HG03442 (cell line): Measurements from ENCODE around the gene NUDT14.

Experiments used
- ATAC-seq: cut with Tn5 transposase; IDR thresholded peaks from one replicate; pipeline ENCODE4 v1.9.1; 2021; ENCODE audit warnings: mild to moderate bottlenecking, moderate library complexity; ENCODE audit not compliant: unreplicated experiment

The NUDT14 gene

GRCh38 chr14:105161964-105162668, 19.0 kb downstream of the NUDT14 start:
- no peak for ATAC-seq

DNA sequence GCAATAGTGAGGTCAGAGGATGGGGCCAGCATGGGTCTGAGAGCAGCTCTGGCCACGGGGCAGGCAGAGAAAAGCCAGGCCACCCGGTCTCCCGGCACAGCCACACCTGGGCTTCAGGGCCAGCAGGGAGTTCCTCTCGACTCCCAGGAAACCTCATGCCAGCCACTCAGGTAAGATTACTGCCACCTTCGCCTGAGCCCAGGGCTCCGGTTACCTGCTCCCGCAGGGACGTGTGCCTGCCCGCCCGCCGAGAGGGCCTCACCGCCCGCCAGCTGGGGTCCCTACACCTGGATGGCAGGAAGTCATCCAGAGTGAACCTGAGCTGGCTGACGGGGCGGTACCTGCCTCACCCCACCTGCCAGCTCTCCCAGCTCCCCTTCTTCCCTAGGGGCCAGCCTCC, 19.8 kb downstream of the NUDT14 start:
- ATAC-seq = no peak

- no peak for ATAC-seq
Measured at GRCh38 chr14:105160776-105161175, 20.3 kb downstream of the NUDT14 start.

- ATAC-seq = no peak
Measured at GRCh38 chr14:105159344-105159743, 21.8 kb downstream of the NUDT14 start.

DNA sequence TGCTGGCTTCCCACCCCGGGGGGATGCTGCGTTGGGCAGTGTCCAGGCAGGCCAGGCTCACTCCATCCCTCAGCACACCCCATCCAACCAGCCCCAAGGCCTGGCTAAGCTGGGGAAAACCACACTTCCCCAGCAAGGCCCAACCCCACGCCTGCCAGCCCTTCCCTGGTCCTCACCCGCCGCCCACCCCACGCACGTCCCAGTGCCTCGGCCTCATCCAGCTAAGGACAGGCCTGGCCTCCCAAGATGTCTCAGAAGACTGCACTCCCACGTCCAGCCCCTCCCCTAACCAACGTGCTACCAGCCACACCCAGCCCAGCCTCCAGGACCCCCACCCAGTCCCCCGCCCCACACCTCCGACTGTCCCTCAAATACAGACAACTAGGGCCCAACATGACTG, 22.3 kb downstream of the NUDT14 start:
- no peak for ATAC-seq

DNA sequence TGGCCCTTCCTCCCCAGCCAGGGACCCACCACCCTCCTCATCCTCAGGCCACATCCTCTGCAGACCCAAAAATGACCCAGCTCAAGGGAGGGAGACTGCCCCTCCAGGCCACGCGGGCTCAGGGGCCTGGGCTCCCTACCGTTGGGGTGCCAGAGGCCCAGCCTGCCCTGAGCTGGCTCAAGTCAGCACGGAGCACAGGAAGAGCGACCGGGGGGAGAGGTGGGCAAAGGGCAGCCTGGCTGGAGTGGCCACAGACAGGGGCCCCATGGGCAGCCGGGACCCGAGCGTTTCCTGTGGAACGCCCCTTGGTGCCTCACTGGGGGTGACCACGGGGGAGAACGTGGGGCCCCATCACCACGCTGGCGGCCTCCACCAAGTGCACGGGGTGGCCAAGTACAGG, 23.2 kb downstream of the NUDT14 start:
- no peak for ATAC-seq

DNA sequence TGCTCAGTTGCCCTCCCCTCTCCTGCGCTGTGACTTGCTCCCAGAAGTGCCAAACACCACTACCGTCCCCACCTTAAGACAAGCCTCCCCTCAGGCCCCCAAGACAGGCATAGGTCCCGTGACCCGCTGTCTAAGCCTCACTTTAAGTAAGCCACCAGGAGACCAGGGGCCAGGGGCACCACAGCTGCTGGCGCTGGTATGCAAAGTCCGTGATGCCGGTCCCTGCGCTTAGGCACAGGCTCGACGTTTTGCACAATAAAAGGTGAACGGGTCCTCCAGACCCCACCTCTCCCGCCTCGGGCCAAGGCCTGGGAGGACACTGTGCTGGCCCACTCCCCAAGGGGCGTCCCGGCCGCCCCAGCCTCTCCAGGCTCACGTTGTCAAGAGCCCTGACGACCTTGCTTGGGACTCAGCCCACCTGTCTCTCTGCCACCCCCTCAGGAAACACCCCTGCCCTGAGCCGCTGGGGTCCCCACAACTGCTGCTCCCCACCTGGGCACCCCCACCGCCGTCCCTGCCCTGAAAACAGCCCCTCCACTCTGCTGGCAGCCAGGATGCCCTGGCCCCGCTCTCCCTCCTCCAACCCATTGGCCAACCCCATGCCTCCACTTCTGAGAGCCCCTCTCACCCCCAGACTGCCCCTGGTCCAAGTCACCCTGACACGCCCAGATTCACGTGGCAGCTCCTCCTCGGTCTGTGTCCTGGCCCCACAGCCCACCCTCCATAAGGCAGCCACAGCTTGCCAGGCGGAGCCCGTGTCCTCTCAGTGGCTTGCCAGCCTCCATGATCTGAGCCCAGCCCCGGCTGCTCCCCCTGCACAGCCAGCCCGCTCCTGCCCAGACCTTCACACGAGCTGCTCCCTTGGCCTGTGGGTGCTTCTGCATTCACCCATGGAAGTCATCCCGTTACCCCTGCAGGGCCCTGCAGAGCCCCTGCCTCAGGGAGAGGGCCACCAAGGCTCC, 24.4 kb downstream of the NUDT14 start:
- ATAC-seq = no peak

DNA sequence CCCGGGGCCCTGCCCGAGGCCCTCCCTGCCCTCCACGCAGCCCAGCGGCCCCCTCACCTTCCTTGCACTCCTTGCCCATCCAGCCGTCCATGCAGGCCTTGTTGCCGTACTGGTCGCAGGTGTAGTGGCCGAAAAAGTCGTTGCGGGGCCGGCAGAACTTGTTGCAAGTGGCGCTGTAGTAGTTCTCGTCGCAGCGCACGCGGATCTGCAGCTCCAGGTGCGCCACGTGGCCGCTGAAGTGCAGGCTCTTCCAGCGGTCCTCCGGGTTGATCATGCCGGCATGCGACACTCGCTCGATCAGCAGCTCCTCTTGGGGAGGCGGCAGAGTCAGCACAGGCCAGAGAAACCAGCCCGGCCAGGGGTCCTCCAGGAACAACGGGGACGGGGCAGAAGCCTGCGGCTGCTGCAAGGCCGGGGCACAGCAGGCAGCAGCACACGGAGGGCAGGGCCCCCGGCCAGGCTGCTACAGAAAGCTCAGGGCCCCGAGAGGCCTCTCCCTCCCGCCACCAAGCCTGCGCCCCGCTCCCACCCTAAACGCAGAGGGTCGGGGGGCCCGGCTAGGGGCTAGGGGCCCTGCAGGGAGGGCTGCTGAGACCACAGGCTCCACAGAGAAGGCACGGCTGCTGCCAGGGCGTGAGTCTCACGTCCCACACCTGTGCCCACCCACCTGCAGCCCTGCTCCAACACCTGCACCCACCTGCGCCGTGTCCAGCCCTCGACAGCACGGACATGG, 25.3 kb downstream of the NUDT14 start:
- no peak for ATAC-seq

DNA sequence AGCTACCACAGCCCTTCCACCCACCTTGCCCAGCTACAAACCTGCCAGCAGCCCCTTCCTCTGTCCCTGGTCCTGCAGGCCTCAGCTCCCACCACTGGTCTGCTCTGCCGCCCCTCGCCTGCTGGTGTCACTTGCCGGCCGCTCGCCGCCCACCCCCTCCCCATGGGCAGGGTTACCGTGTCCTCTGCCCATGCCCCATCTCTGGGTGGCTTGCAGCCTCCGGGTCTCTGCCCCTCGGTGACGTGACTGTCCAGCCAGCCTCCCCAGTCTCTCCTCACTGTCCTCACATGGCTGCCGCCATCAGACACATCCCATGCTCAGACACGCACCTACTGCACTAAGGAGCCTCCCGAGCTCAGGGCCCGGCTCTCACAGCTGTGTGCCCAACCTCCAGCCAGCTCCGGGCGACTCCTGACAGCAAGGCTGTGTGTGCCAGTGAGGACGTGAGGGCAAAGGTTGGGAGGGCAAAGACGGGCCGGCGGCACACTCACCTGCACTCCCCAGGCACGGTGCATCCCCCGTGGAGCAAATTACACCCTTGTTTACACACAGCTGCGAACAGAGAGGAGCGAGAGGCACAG, 26.0 kb downstream of the NUDT14 start:
- ATAC-seq = no peak

GRCh38 chr14:105154476-105154871, 26.6 kb downstream of the NUDT14 start:
- no peak for ATAC-seq

DNA sequence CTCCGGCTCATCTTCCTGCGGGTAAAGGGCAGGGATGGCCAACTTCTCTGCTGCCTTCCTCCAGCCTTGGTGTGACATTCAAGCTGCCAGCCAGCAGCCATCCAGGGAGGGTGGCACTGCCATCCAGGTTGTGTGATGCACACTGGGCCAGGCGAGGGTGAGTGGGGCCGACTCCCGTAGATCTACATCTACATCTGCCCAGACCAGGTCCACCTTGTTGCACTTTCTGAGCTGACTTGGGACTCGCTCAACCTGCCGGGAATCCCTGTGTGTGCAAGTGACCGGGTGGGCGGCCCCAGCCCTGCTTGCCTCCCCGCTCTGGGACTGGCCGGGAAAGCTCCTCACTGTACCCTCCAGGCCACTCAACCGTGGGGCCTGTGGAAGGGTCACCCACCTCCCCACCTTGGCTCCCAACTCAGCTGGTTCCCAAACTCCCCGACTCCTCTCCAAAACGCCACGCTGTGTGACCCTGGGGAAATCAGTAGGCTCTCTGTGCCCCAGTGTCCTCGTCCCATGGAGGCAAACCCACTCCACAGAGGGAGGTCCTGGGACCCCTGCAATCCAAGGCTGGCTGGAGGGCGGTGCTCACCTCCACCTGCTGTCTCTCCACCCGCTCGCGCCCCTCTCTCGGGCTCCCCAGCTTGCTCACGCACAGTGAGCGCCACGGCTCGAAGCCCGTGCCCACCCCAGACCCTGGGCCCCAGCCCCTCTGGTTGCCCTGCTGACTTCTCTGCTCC, 27.2 kb downstream of the NUDT14 start:
- ATAC-seq = no peak

GRCh38 chr14:105153331-105153731, 27.8 kb downstream of the NUDT14 start:
- ATAC-seq = no peak

- no peak for ATAC-seq
Measured at GRCh38 chr14:105152794-105153241, 28.3 kb downstream of the NUDT14 start.

DNA sequence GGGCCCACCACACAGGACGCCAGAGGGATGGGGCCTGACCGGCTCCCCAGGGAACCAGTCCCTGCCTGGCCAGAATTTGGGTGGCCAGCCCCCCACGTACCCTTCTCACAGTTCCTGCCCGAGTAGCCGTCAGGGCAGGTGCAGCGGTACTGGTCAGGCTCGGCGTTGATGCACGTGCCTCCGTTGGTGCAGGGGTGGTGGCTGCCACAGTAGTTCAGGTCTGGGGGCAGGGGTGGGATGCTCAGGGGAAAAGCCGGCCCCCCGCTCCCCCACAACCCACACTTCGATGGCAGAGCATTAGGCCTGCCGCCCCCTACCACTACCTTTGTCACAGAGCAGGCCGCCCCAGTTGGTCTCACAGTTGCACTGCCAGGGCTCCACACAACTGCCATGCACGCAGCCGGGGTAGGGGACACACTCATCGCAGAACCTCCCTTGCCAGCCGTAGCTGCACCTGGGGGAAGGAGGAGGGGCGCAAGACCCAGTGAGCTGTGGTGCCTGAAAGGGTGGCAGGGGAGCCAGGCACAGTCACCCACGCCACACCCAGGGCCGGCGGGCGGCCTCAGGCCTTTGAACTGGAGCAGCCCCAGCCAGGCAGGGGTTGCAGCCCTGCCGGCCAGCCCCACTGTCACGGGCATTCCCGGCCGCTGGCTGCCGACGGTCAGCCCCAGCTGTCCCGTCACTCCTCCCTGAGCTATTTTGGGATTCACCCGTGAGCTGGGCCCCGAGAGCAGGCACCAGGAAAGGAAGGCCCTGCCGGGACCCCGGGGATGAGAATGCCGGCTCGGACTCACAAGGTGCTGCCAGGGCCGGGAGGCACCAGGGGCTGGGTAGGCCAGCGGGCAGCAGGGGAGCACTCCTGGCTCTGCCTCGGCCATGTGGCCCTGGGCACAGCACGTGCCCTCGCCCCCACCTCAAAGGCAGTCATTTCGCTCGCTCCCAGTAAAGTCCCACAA, 29.0 kb downstream of the NUDT14 start:
- ATAC-seq = no peak

- no peak for ATAC-seq
Measured at GRCh38 chr14:105151084-105151837, 29.9 kb downstream of the NUDT14 start.

DNA sequence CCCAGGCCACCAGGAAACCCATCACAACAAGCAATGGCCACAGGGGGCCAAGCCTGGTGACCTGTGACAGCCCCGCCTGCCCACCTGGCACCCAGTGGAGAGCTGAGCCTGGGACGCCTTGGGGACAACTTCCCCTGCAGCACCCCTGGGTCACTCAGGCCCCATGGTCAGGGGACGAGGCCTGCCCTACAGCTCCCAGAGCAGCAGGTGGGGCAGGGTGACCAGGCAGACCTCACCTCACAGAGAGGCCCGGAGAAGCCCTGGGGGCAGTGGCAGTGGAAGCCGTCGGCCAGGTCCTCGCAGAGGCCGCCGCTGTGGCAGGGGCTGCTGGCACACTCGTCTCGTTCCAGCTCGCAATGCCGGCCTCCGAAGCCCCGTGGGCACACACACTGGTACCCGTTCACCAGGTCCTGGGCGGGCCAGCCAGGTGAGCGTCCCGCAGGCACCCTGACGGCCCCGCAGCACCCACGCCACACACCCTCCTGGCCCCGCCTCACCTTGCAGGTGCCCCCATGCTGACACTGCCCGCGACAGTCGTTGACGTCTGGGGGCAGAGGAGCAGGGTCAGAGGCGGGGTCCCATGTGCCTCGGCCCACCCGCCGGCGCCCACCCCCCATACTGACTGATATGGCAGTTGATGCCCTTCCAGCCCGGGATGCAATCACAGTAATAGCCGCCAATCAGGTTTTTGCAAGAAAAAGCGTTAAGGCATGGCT, 30.6 kb downstream of the NUDT14 start:
- no peak for ATAC-seq

DNA sequence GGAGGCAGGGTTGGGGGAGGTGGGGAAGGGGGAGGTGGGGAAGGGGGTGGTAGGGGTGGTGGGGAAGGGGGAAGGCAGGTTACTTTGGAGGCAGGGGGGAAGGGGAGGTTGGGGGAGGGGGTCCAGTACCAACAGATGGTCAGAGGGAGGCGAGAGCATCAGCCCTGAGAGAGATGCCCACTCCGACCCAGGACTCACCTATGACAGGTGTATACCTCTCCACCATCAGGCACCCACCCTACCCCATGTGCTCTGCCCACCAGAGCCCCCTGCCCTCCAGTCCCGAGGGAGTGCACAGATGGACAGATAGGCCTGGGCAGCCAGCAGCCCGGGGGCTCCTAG, 31.1 kb downstream of the NUDT14 start:
- ATAC-seq = no peak
